H9 (cell line): ENCODE data around the gene SUMO2. TPM values are rescaled to one million over a fixed set of nuclear protein-coding genes. Genes with fewer than 3 reads are reported as not detected.

Source experiments
- DNase-seq: peaks from one replicate; pipeline ENCODE4 v3.0.0-alpha.2; 2017
- H2AFZ ChIP-seq: one replicate; pipeline ENCODE4 v1.6.1; 2013; ENCODE audit warnings: mild to moderate bottlenecking, low read length, control low read depth, moderate library complexity
- H2AK5ac ChIP-seq: 2 replicates; pipeline ENCODE4 v1.6.1; 2013; ENCODE audit warnings: low read length, control low read depth, mixed read lengths; ENCODE audit not compliant: insufficient read length
- H2BK120ac ChIP-seq: one replicate; pipeline ENCODE4 v1.6.1; 2013; ENCODE audit warnings: low read depth, mild to moderate bottlenecking, low read length, control low read depth, inconsistent platforms; ENCODE audit not compliant: poor library complexity, severe bottlenecking
- H2BK12ac ChIP-seq: 2 replicates; pipeline ENCODE4 v1.6.1; 2013; ENCODE audit warnings: low read length, control low read depth, mixed read lengths, low read depth; ENCODE audit not compliant: insufficient read length
- H2BK15ac ChIP-seq: 2 replicates; pipeline ENCODE4 v1.6.1; 2013; ENCODE audit warnings: low read depth, low read length, control low read depth
- H2BK20ac ChIP-seq: one replicate; pipeline ENCODE4 v1.6.1; 2013; ENCODE audit warnings: low read depth, mild to moderate bottlenecking, low read length, control low read depth, inconsistent platforms; ENCODE audit not compliant: poor library complexity, severe bottlenecking
- H2BK5ac ChIP-seq: 2 replicates; pipeline ENCODE4 v1.6.1; 2013; ENCODE audit warnings: low read length, control low read depth, mixed read lengths; ENCODE audit not compliant: insufficient read length
- H3K14ac ChIP-seq: 2 replicates; pipeline ENCODE4 v1.6.1; 2013; ENCODE audit warnings: low read length, control low read depth; ENCODE audit not compliant: insufficient read depth
- H3K18ac ChIP-seq: 2 replicates; pipeline ENCODE4 v1.6.1; 2013; ENCODE audit warnings: low read depth, mild to moderate bottlenecking, mixed read lengths, low read length, control low read depth; ENCODE audit not compliant: insufficient read length
- H3K23ac ChIP-seq: 2 replicates; pipeline ENCODE4 v1.6.1; 2013; ENCODE audit warnings: low read length, control low read depth, mixed read lengths, low read depth; ENCODE audit not compliant: insufficient read length
- H3K23me2 ChIP-seq: 2 replicates; pipeline ENCODE4 v1.6.1; 2013; ENCODE audit warnings: low read depth, mild to moderate bottlenecking, mixed read lengths, low read length, control low read depth; ENCODE audit not compliant: insufficient read length, poor library complexity, severe bottlenecking
- H3K27ac ChIP-seq: 2 replicates; pipeline ENCODE4 v1.5.1; 2013; ENCODE audit warnings: low read length, control low read depth, mixed read lengths, low read depth; ENCODE audit not compliant: insufficient read length
- H3K27me3 ChIP-seq: 2 replicates; pipeline ENCODE4 v1.6.1; 2013; ENCODE audit warnings: low read length, control low read depth, inconsistent platforms; ENCODE audit not compliant: insufficient read depth
- H3K4ac ChIP-seq: 2 replicates; pipeline ENCODE4 v1.6.1; 2013; ENCODE audit warnings: low read depth, mild to moderate bottlenecking, control low read depth, inconsistent platforms, low read length, moderate library complexity
- H3K4me1 ChIP-seq: 2 replicates; pipeline ENCODE4 v1.6.1; 2013; ENCODE audit warnings: low read length, control low read depth, inconsistent platforms; ENCODE audit not compliant: insufficient read depth
- H3K4me2 ChIP-seq: 2 replicates; pipeline ENCODE4 v1.6.1; 2013; ENCODE audit warnings: low read length, control low read depth, mixed read lengths; ENCODE audit not compliant: insufficient read length, insufficient read depth
- H3K56ac ChIP-seq: 2 replicates; pipeline ENCODE4 v1.6.1; 2013; ENCODE audit warnings: low read depth, mild to moderate bottlenecking, mixed read lengths, low read length, control low read depth; ENCODE audit not compliant: insufficient read length
- H3K79me1 ChIP-seq: 2 replicates; pipeline ENCODE4 v1.6.1; 2013; ENCODE audit warnings: low read depth, mild to moderate bottlenecking, moderate library complexity, low read length, control low read depth, inconsistent platforms; ENCODE audit not compliant: insufficient read depth, poor library complexity, severe bottlenecking
- H3K79me2 ChIP-seq: 2 replicates; pipeline ENCODE4 v1.6.1; 2013; ENCODE audit warnings: low read length, control low read depth, inconsistent platforms; ENCODE audit not compliant: insufficient read depth
- H3K9ac ChIP-seq: 2 replicates; pipeline ENCODE4 v1.6.1; 2013; ENCODE audit warnings: low read length, control low read depth, mixed read lengths; ENCODE audit not compliant: insufficient read length; ENCODE audit errors: extremely low read depth
- H3K9me3 ChIP-seq: one replicate; pipeline ENCODE4 v1.6.1; 2013; ENCODE audit warnings: low read depth, low read length, inconsistent platforms; ENCODE audit not compliant: control insufficient read depth
- H3T11ph ChIP-seq: one replicate; pipeline ENCODE4 v1.6.1; 2013; ENCODE audit warnings: mild to moderate bottlenecking, low read length, control low read depth, inconsistent platforms
- H4K20me1 ChIP-seq: one replicate; pipeline ENCODE4 v1.6.1; 2013; ENCODE audit not compliant: control insufficient read depth, insufficient read length, insufficient read depth
- H4K5ac ChIP-seq: 2 replicates; pipeline ENCODE4 v1.6.1; 2013; ENCODE audit warnings: low read depth, mild to moderate bottlenecking, mixed read lengths, low read length, control low read depth; ENCODE audit not compliant: insufficient read length
- H4K8ac ChIP-seq: replicated peaks from 2 replicates; pipeline ENCODE4 v1.6.1; 2013; ENCODE audit warnings: low read length, control low read depth, mixed read lengths, low read depth; ENCODE audit not compliant: insufficient read length
- H4K91ac ChIP-seq: 2 replicates; pipeline ENCODE4 v1.6.1; 2013; ENCODE audit warnings: low read depth, mild to moderate bottlenecking, moderate library complexity, mixed read lengths, low read length, control low read depth; ENCODE audit not compliant: insufficient read length
- H3K27ac Mint-ChIP-seq, 3 experiments: 2 replicates in 2 of 3; 3 replicates in 1 of 3; pipeline ENCODE4 v1.8.0; 2020 to 2021; ENCODE audit warnings: mixed read lengths in 3 of 3, mild to moderate bottlenecking in 1 of 3, moderate library complexity in 1 of 3
- H3K27me3 Mint-ChIP-seq: 2 replicates; pipeline ENCODE4 v1.8.0; 2021; ENCODE audit warnings: low read depth, mild to moderate bottlenecking, moderate library complexity, mixed read lengths
- H3K36me3 Mint-ChIP-seq, 3 experiments: 2 replicates in 2 of 3; 3 replicates in 1 of 3; pipeline ENCODE4 v1.8.0; 2020 to 2021; ENCODE audit warnings: low read depth in 3 of 3, mixed read lengths in 3 of 3; ENCODE audit not compliant: insufficient read depth in 1 of 3
- H3K4me1 Mint-ChIP-seq, 2 experiments: 2 replicates each; pipeline ENCODE4 v1.8.0; 2020; ENCODE audit warnings: mixed read lengths in 2 of 2
- H3K4me3 Mint-ChIP-seq, 2 experiments: 2 replicates in 1 of 2; 3 replicates in 1 of 2; pipeline ENCODE4 v1.8.0; 2020 to 2021; ENCODE audit warnings: mild to moderate bottlenecking in 2 of 2, mixed read lengths in 2 of 2, moderate library complexity in 1 of 2
- H3K9me3 Mint-ChIP-seq, 2 experiments: 2 replicates in 1 of 2; 3 replicates in 1 of 2; pipeline ENCODE4 v1.8.0; 2020; ENCODE audit warnings: mild to moderate bottlenecking in 2 of 2, mixed read lengths in 2 of 2, moderate library complexity in 1 of 2
- WGBS: extraction: QIAGEN DNeasy Blood & Tissue Kit; methylation state at CpG from one replicate; pipeline ENCODE4 v1.1.7; 2013; ENCODE audit warnings: missing lambda C conversion rate, low lambda C conversion rate, mixed read lengths; ENCODE audit not compliant: insufficient read length; ENCODE audit errors: extremely low coverage; 5-methylcytosine and 5-hydroxymethylcytosine counted together
- total RNA-seq: library from RNA; stranded (reverse); gene quantifications from 2 replicates; pipeline ENCODE4 v1.2.1, GENCODE V29; 2021
- TF ChIP-seq, protein P1 (sequence below): fragments of 200-600 bp; sonication (generic); conservative IDR thresholded peaks from 3 replicates; pipeline ENCODE4 v1.8.0; 2021; ENCODE audit warnings: antibody characterized with exemption, mild to moderate bottlenecking

Gene SUMO2
- total RNA-seq, 1 experiment from 2014 or later = 813 TPM

DNA sequence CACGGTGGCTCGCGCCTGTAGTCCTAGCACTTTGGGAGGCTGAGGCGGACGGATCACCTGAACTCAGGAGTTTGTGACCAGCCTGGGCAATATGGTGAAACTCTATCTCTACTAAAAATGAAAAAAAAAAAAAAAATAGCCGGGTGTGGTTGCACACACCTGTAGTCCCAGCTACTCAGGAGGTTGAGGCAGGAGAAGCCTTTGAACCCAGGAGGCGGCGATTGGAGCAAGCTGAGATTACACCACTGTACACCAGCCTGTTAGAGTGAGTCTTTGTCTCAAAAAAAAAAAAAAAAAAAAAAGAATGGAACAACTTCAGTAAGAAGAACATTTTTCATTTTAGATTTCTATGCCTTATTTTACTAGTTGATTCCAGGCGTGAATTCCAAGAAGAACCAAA is 25.4 kb upstream of the SUMO2 start:
- Mint-ChIP-seq H3K27ac (no peak overlapping the region), H3K4me1 (peaks cover 5 to 10% of the 10 kb centered on the region in 2 experiments), H3K27me3 (no peaks in the 10 kb centered on the region; the same call in 1 of the 2 replicates), H3K4me3 (peak overlapping the region; percentile 31 to 62), H3K36me3 (peaks cover 26 to 49% (median 46%) of the 10 kb centered on the region in 3 experiments; a peak in 6 of 7 replicates), H3K9me3 (no peaks in the 10 kb centered on the region)
- Histone ChIP-seq H2BK12ac (no peak overlapping the region), H3K23me2 (peaks cover 6% of the 10 kb centered on the region), H3K9ac (no peak overlapping the region), H2BK20ac (no peak overlapping the region), H2BK15ac (no peak overlapping the region), H4K20me1 (no peaks in the 10 kb centered on the region), H4K8ac (no peak overlapping the region), H3T11ph (no peak overlapping the region), H3K56ac (no peak overlapping the region), H3K27ac (no peak overlapping the region), H3K9me3 (no peaks in the 10 kb centered on the region), H2BK5ac (no peak overlapping the region), H4K91ac (no peak overlapping the region), H3K79me1 (no peaks in the 10 kb centered on the region), H2AFZ (no peak overlapping the region), H3K18ac (no peak overlapping the region), H3K23ac (no peak overlapping the region), H3K79me2 (peaks cover 9% of the 10 kb centered on the region), H3K4ac (no peak overlapping the region), H3K4me2 (no peak overlapping the region), H3K4me1 (no peaks in the 10 kb centered on the region), H2AK5ac (no peak overlapping the region), H3K27me3 (no peaks in the 10 kb centered on the region), H4K5ac (no peak overlapping the region), H3K14ac (no peak overlapping the region), H2BK120ac (no peak overlapping the region)
- no peak for DNase-seq
- WGBS = no CpG with 5 or more reads among the region's 9 CpGs
- TF ChIP-seq, protein P1, sequence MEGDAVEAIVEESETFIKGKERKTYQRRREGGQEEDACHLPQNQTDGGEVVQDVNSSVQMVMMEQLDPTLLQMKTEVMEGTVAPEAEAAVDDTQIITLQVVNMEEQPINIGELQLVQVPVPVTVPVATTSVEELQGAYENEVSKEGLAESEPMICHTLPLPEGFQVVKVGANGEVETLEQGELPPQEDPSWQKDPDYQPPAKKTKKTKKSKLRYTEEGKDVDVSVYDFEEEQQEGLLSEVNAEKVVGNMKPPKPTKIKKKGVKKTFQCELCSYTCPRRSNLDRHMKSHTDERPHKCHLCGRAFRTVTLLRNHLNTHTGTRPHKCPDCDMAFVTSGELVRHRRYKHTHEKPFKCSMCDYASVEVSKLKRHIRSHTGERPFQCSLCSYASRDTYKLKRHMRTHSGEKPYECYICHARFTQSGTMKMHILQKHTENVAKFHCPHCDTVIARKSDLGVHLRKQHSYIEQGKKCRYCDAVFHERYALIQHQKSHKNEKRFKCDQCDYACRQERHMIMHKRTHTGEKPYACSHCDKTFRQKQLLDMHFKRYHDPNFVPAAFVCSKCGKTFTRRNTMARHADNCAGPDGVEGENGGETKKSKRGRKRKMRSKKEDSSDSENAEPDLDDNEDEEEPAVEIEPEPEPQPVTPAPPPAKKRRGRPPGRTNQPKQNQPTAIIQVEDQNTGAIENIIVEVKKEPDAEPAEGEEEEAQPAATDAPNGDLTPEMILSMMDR = no peak
